ENCODE data around the gene ZNF189.

ZNF189 gene

DNA sequence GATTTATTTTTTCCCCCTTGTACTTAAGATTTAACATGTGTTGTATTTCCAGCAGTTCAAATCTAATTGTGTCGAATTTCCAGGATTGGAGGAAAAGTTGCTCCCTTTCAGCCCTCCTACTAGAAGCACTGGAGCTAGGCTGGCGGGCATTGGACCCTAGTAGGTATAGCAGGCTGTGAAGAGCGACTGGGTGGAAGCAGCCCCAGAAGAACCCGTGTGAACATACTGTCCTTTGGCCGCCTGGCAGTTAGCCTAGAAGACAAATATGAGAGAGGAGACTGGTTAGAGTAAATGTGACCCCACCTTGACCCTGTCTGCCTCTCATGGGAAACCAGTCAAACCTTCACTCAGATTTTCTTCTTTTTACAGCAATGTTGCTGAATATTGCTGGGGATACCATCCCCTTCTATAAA, 23.0 kb downstream of the ZNF189 start:
- DNase-seq: no peak

DNA sequence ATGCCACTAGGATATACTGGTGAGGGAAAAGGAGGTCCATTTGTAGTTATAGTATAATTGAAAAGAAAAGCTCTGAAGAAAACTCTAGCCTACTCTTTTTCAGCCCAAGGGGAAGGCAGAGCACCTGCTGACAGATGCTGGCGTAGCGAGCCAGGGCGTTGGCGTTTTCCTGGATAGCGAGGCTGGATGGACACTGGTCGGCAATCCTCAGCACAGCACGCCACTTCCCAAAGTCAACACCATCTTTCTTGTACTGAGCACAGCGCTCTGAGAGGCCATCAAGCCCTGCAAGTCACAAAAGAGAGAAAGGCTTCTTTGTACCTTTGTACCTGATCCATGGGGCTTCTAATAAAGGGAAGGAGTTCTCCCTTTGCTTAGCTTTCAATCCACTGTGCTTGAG, 28.7 kb downstream of the ZNF189 start:
- no peak for DNase-seq

DNA sequence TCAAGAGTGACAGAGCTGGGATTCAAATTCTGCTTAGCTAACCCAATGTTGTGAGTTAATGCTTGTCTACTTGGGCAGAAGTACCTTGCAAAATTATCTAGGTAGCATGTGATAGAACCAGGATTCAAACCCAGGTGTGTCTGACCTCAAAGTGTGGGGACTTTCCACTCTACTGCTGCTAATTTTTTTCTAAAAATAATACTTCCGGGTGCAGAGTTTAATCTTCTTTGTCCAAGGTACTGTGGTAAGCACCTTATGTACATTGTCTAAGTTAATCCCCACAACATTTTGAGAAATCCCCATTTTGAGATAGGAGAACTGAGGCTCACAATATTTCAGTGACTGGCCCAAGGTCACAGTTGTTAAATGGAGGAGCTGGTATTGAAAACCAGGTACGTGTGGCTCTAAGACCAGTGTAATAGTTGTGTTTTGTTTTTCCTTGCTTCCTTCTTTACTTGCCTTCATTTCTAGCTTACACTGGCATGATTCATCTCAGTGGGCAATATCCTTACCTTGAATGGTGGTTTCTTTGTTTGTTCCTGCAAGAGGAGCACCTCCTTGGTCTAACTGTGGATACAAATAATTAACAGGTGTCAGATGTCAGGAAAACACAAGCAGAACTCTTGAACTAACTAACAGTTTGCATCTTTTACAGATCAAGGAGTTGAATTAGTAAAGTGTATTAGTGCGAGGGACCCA, 29.5 kb downstream of the ZNF189 start:
- DNase-seq: no peak

DNA sequence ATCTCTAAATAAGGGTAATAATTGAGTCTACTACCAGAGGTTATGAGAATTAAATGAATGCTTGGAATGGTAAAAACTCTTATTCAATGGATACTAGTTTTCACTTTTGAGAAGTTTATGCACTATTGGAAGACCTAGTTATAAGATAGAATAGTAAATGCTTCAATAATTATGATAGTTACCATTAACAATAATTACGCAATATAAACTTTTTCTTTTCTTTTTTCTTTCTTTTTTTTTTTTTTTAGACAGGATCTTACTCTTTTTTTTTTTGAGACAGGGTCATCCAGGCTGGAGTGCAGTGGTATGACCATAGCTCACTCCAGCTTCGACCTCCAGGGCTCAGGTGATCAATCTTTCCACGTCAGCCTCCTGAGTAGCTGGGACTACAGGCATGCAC, 30.3 kb downstream of the ZNF189 start:
- no peak for DNase-seq

DNA sequence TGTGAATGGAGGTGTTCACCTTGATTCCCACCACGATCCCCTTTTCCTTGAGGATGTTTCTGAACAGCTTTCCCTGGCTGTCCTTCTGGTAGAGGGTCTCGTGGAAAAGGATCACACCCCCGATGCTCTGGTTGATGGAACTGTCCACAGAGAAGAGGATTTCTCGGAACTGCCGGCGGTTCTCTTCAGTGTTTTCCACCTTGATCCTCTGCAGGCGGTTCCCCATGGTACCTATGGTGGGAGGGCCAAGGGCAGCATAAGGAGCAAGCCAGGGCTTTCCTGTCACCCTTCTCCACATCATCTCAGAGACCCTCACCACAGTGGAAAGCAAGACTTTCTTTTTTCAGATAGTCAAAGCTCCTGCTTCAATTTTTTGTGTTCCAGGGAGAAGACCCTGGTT, 31.1 kb downstream of the ZNF189 start:
- DNase-seq: no peak

DNA sequence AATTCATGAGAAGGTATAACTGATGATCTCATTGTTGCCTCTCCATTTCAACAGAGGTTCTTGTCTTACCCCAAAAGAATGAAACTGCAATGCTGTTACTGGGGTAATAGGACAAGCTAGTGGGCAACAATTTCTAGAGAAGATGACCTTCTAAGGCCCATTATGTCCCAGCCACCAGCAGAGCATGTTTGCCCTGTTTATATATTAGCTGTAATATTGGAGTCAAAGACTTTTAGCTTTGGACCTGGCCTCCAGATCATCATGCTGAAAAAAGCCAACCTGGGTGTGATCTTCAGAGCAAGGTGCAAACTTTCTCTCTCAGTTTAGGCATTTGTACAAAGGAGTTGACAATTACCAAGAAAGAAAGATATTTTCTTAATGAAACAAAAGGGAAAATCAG, 33.5 kb downstream of the ZNF189 start:
- DNase-seq: no peak

DNA sequence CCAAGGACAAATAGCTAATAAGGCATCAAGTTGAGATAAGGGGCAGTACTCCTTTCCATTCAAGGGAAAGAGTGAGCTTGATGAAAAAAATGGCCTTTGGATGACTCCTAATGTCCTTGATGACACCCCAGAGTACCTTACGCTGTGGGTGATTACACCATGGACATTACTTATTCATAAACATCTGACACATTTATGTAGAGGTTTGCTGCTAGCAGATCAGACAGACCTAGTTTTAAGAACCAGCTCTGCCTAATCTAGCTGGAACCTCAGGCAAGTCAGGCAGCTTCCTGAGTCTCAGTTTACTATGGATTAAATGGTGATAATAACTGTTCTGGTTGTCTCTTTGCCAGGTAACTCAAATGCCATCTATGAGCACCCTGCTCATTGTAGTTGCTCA, 34.1 kb downstream of the ZNF189 start:
- no peak for DNase-seq

DNA sequence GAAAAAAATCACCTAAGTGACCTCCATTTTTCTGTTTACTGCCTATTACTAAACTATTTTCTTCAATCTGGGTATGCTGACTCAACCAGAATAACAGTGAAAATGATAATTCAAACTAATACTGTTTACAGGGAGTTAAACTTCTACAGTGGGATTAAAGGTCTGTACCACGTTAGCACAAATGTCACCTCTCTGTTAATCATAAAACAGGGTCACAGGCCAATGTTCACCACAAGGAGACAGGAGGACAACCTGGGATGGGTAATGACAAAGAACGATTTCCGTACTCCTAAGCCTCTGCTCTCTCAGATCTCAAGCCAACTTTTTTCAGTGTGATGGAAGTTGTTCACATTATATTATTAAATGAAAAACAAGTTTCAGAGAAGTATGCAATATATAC, 34.6 kb downstream of the ZNF189 start:
- DNase-seq: no peak

DNA sequence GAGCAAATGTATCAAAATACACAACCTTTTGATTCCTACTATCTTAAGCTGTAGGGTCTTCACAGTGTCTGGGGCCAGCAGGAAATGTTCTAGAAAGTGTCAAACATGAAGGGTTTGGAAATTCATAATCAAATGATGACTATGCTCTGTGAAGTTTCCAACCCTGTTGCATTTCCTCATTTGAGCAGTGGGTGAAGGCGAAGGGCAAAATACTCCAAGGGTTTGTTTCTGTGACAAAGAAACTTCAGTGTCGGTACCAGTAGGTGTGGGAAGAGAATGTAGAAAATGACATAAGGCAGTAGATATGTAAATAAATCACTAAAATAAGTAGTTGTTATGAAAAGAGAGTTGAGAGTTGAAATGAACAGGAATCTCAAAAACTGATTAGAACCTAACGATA, 36.3 kb downstream of the ZNF189 start:
- DNase-seq: no peak

DNA sequence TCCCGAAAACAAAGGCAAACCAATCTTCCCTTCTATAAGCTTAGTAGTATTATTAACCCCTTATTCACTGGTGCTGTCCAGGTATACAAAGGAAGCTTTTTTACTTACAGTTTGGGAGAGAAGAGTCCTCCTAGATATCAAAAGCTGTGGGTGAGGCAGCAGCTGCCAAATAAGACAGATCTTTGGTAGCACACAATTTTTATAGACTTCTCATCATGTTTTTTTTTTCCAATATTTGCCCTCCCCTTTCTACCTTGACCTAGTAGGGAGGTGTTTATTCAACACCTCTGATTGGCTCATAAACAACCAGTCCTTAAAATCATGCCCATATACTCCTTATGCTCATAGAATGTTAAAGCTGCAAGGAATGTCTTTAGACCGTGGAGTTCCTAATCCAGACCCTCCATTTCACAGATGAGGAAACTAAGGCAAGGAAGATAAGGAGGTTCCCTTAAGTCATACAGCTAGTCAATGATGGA, 37.0 kb downstream of the ZNF189 start, which contains the start of gene ALDOB:
Gene ALDOB, minus strand, starts transcription at position 174 of the 479 bp plus-strand sequence. CDS start 4,887 bp downstream, outside the sequence.
- DNase-seq: no peak

DNA sequence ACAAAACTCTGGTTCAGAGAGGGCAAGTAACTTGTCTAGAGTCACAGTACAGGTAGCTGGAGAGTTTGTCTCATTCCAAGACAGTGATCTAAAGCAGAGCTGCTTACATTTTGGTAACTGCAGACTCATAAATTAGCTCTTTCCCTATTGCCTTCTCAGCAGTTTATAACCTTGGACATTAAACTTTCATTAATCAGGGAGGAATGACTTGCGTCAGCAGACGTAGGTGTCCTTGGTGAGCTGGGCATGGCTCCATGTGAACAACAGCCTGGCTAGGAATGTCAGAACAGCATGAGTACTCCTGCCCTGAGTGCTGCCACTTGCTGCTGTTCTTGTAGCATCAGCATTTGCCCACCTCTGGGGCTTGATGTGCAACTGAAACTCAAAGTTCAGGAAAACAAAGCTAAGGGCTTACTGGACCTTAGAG, 39.2 kb downstream of the ZNF189 start:
- DNase-seq: peak; percentile 3

DNA sequence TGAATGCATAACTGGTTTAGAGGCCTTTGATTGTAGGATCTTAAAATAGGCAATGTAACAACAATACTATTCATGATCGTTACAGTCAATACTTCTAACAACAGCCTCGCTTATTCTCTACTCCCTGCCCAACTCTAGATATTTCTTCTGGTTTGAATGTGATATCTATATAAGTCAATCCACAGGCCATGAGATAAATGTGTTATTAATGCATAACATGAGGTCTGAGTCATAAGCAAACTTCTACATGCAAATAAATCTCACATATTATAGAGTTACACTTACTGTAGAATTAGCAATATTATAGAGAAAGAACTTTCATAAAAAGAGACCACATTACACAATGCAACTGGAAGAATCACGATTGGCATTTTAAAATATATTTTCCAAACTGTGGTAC, 39.9 kb downstream of the ZNF189 start:
- no peak for DNase-seq

DNA sequence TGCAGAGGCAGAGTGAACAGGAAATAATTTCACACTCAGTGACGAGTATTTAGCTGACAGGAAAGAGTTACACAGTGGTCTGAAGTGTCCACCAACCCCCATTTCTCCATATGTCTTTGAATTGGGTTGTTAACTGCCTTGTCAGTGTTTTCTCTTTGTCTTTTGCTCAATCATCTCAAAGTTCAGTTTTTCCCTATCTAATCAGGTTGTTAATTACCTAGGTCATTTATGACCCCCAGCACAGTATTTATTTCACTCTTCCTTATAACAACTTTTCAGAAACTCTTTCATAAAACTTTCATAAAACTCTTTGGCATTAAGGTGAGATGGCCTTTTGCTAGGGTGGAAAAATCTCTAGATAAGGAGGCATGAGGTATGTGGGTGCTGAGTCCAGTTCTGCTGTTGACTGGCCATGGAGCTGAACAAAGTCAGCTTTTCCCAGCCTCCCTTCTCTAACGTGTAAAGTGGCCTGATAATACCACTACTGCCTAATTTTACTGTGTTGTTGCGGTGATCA, 42.1 kb downstream of the ZNF189 start:
- no peak for DNase-seq

DNA sequence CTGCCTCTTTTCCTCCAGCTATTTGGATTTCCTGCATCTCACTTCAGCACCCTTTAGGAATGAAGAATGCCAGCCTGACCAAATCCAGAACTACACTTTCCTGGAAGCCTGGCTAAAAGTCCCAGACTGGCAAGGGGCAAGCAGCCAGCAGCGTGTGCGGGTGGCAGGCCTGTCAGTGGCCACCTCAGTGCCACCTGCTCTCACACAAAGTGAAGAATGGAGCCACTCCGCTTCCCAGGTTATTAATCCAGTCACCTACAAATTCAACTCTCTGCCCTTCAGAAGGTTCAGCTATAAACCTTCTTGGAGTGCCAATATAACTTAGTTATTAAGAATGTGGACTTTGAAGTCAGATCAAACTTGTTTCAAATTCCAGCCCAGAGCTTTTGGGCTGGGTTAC, 43.7 kb downstream of the ZNF189 start:
- DNase-seq: no peak

DNA sequence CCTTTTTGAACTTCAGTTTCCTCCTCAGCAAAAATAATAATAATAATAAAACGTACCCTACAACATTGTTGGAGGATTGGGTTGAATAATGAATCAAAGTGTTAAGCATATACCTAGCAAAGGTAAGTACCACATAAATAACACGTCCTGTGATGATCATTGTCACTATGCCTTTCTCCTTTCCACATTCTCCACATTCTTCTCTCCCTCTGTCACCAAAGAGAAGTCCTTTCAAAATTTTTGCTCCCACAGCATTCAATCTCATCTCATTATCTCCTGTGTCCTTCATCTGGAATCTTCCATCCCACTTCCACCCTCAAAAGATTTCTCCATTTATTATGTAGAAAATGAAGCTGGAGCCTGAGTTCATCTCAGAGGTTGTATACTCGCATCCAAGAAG, 44.1 kb downstream of the ZNF189 start:
- no peak for DNase-seq

DNA sequence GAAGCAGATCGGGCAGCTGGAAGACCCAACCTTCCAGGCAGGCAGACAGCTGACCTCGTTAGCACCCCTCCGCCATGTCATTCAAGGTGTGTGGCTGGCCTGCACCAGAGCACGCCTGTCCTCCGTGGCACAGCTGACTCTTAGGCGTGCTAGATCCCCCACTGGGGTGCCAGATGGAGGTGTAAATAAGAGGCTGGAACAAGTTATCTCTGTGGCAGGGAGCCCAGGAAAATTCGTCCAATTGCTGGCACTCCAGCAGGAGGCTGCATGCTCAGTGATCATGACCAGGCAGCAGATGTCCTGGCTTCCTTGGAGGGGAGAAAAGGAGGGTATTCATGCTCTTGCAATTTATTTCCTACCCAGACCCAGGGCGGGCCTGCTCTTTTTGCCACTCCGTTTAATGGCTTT, 44.7 kb downstream of the ZNF189 start:
- no peak for DNase-seq

DNA sequence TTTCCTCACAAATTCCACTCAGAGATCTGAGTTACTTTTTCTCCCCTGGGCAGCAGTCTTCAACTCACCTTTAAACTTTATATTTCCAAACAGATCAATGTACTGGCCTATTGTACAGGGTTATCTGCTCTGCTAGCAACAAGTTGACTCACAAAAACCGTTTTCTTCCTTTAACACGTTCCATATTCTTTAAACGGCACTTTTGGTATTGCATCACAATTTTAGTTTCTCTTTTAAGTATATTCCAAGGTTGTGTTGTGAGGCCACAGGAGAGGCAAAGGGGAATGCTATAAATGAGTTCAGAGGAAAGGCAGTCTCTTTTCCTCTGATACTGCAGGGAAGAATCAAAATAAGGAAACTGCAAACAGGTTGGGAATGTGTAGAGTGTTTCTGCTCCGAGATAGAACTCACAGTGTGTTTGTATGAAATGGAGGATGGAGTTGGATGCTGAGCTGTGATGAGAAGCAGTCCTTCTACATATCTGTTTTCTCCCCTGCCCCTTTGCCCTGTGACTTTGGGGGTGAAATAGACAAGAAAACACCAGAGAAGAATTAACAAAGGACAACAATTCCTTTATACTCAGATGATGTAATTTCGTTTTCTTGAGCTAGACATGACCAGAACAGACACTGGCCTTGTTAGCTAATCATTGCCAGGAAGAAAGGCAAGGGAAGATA, 46.8 kb downstream of the ZNF189 start:
- DNase-seq: peak; percentile 35

DNA sequence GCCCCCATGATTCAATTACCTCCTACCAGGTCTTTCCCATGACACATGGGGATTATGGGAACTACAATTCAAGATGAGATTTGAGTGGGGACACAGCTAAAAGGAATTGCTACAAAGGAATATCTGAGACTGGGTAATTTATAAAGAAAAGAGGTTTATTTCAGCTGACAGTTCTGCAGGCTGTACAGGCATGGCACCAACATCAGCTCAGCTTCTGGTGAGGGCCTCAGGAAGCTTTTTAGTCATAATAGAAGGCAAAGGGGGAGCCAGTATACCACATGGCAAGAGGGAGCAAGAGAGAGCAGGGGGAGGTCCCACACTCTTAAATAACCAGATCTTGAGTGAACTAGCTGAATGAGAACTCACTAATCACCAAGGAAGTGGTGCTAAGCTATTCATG, 48.1 kb downstream of the ZNF189 start:
- no peak for DNase-seq

DNA sequence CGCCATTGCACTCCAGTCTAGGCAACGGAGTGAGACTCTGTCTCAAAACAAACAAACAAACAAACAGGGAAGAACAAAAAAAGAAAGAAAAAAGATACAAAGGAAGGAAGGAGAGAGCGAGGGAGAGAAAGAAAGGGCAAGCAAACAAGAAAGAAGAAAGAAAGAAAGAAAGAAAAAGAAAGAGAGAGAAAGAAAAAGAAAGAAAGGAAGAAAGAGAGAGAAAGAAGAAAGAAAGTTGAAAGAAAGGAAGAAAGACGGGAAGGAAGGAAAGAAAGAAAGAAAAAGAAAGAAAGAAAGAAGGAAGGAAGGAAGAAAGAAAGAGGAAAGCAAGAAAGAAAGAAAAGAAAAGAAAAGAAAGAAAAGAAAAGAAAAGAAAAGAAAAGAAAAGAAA, 50.0 kb downstream of the ZNF189 start:
- DNase-seq: no peak

DNA sequence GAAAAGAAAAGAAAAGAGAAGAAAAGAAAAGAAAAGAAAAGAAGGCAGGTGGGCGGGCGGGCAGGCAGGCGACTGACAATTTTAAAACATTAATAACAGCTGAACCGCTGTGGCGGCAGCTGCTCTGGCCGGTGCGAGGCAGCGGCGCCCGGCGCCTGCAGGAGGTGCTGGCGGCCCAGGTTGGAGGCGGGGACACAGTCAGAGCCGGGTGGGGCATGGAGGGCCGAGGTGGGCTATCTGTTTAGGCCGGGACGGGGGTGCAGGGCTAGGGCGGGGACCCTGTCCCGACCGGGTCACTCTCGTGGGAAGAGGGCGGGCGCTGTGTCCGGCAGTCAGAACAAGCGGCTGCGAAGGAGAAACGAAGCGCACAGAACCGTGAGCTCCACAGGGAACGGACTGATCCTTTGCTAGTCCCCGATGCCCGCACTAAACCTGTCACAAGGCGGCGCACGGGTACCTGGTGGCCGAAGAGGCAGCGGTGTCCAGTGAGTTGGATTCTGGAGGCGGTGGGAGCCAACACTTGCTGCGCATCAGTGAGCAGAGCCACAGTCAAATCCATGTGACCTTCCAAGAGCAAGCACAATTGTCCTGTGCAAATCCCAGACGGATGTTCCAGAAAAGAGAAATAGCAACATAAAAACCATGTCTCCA, 50.5 kb downstream of the ZNF189 start:
- peak; percentile 44 for DNase-seq

DNA sequence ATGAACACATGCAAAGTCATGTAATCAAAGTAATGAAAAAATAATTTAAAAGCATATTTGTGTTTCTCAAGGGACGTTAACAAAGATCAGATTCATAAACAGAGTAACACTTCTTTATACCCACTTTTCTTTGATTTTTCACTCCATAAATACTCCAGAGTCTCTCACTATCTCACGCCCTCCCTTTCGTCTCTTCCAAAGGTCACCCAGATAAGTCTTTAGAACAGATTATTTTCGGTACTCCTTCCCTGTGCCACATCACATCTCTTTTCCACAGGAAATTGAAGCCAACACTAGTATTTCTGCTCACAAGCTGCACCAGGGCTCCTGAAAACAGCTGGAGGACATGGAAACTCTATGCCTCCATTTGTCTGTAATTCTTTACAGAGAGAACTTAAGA, 52.3 kb downstream of the ZNF189 start:
- no peak for DNase-seq

DNA sequence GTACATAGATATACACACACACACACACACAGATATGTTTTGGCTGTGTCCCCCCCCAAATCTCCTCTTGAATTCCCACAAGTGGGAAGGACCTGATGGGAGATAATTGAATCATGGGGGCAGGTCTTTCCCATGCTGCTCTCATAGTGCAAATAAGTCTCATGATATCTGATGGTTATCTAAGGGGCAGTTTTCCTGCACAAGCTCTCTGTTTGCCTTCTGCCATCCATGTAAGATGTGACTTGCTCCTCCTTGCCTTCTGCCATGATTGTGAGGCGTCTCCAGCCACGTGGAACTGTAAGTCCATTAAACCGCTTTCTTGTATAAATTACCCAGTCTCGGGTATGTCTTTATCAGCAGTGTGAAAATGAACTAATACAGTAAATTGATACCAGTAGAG, 52.8 kb downstream of the ZNF189 start:
- DNase-seq: no peak

DNA sequence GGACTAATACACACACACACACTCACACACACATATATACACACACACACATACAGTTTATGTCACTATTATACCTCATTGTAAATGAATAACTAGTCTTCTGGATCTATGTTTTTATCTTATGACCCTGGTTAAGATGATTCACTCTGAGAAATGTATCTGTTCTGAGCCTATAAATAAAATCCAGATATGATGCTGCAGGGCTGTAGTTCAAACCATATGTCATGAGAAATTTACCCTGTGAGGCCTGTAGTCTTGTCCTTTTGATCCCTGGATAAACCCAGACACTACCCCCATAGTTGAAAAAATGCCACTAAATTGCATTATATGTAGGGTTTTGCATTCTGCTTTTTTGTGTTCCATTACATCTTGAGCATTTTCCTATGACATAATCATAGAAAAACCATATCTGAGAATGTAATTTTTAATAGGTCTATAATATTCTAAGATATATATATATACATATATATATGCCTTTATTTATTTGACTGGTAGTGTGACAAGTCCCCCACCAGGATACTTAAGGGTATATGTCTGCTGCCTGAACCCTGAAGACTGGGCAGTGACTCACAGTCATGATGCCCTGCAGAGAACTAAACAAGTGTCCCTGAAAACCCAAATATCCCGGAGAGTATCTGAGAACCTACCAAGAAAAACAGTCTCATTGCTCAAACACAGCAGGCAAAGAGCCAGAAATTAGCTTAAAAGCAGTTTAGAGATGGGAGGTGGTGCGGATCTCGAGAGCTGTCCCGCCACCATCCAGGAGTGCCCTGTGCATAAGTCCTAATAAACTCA, 55.3 kb downstream of the ZNF189 start:
- peak; percentile 57 for DNase-seq

Data from fibroblast of upper back skin (primary cell).